ENCODE measurements around the gene AP2B1.

DNA sequence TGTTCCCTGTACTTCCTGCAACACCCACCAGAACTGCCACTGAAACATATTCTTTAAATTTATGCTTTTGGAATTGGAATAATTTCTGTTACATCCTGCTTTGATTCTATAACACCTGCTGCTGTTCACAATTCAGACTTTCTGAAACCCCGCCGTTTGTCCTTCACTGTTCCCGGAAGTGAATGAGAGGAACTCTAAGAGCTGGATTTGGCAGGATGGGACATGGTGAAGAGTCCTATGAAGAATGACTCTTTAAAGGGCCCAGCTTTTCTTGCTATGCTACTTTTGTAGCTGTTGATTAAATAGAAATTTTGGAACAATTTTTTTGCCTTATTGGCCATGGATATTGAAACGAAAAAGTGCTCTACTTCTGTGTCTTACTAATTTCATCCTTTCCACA, 8.9 kb downstream of the AP2B1 start:
- TF ChIP-seq, protein P1, sequence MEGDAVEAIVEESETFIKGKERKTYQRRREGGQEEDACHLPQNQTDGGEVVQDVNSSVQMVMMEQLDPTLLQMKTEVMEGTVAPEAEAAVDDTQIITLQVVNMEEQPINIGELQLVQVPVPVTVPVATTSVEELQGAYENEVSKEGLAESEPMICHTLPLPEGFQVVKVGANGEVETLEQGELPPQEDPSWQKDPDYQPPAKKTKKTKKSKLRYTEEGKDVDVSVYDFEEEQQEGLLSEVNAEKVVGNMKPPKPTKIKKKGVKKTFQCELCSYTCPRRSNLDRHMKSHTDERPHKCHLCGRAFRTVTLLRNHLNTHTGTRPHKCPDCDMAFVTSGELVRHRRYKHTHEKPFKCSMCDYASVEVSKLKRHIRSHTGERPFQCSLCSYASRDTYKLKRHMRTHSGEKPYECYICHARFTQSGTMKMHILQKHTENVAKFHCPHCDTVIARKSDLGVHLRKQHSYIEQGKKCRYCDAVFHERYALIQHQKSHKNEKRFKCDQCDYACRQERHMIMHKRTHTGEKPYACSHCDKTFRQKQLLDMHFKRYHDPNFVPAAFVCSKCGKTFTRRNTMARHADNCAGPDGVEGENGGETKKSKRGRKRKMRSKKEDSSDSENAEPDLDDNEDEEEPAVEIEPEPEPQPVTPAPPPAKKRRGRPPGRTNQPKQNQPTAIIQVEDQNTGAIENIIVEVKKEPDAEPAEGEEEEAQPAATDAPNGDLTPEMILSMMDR (IDR thresholded peaks at IDR 0.05), result no peak
- TF ChIP-seq POLR2A (IDR thresholded peaks at IDR 0.05), result no peak

All from sigmoid colon (tissue), 3 donors.